Measurements from ENCODE around the gene ANP32B. TPM values are rescaled to one million over a fixed set of nuclear protein-coding genes. Genes with fewer than 3 reads are reported as not detected.
"Not testable (repeated sequence)": the region's sequence is repeated elsewhere in the genome, so short reads cannot be mapped to it uniquely, and the experiment has no call there.

Gene ANP32B
- total RNA-seq, 4 donors from 2014 or later, result 8.2 to 24.5 (median 17.8) TPM

DNA sequence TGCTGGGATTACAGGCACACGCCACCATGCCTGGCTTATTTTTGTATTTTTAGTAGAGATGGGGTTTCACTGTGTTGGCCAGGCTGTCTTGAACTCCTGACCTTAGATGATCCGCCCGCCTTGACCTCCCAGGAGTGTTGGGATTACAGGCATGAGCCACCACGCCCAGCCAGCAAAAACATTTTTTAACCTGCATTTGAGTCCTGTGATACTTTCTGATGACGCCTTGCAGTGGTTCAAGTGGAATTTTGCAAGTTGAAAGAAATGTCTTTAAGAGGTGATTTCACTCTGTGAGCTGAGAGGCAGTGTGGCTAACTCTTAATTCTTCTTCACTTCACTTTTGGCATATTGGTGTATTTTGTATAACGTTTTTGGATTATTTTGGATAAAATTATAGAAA lies 9.1 kb downstream of the ANP32B start:
- Histone ChIP-seq H3K36me3 (peaks cover 0 to 9% of the 10 kb centered on the region in 2 donors), H3K27ac (no peak overlapping the region), H3K4me3 (no peak overlapping the region), H3K4me1 (peaks cover 40 to 47% of the 10 kb centered on the region in 2 donors), H3K27me3 (no peaks in the 10 kb centered on the region), H3K9me3 (no peaks in the 10 kb centered on the region)
- no peak for TF ChIP-seq POLR2A (IDR thresholded peaks at IDR 0.05)
- TF ChIP-seq, protein P1, sequence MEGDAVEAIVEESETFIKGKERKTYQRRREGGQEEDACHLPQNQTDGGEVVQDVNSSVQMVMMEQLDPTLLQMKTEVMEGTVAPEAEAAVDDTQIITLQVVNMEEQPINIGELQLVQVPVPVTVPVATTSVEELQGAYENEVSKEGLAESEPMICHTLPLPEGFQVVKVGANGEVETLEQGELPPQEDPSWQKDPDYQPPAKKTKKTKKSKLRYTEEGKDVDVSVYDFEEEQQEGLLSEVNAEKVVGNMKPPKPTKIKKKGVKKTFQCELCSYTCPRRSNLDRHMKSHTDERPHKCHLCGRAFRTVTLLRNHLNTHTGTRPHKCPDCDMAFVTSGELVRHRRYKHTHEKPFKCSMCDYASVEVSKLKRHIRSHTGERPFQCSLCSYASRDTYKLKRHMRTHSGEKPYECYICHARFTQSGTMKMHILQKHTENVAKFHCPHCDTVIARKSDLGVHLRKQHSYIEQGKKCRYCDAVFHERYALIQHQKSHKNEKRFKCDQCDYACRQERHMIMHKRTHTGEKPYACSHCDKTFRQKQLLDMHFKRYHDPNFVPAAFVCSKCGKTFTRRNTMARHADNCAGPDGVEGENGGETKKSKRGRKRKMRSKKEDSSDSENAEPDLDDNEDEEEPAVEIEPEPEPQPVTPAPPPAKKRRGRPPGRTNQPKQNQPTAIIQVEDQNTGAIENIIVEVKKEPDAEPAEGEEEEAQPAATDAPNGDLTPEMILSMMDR (IDR thresholded peaks at IDR 0.05 in 4 of 5, conservative IDR thresholded peaks at IDR 0.05 in 1 of 5), result no peak
- intact Hi-C loops (cut with DNase I; ENCODE audit: low total_unique reads), result no loop called here
- ATAC-seq, result no peak
- no peak for DNase-seq
- in situ Hi-C loops (cut with MboI; ENCODE audit: low sequenced_read_pairs in 4 of 4), result loop anchor here in 1 of 4 donors (10.0 kb wide), 1 partner anchor 57 kb away; the partner anchor contains the start of gene HEMGN

DNA sequence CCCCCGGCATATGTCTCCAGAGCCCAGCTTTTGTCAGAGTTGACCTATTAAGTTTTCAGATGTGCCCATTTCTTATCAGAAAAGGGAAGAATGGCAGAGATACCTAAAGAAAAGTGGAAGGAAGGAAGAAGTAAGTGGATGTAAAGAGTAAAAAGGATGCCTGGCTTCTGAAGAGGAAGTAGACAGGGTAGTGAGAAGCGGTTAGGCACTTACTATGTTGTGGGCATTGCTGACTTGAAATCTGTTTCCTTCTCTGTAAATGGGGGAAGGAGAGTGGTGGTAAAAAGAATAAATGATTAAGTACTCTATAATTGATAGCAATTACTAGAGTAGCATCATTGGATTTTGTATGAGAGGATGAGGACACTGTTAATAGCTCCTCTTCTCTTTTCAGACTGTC lies 9.9 kb downstream of the ANP32B start:
- Histone ChIP-seq H3K27me3 (no peaks in the 10 kb centered on the region), H3K4me1 (peaks cover 40 to 47% of the 10 kb centered on the region in 2 donors), H3K9me3 (no peaks in the 10 kb centered on the region), H3K36me3 (peaks cover 0 to 9% of the 10 kb centered on the region in 2 donors), H3K27ac (no peak overlapping the region), H3K4me3 (no peak overlapping the region)
- ATAC-seq (no peak), DNase-seq (no peak)
- TF ChIP-seq, protein P1 (IDR thresholded peaks at IDR 0.05 in 4 of 5, conservative IDR thresholded peaks at IDR 0.05 in 1 of 5), result no peak
- no peak for TF ChIP-seq POLR2A (IDR thresholded peaks at IDR 0.05)
- intact Hi-C loops (cut with DNase I; ENCODE audit: low total_unique reads) (no loop called here), in situ Hi-C loops (cut with MboI; ENCODE audit: low sequenced_read_pairs in 4 of 4) (loop anchor here in 1 of 4 donors (10.0 kb wide), 1 partner anchor 58 kb away; the partner anchor contains the start of gene HEMGN)

DNA sequence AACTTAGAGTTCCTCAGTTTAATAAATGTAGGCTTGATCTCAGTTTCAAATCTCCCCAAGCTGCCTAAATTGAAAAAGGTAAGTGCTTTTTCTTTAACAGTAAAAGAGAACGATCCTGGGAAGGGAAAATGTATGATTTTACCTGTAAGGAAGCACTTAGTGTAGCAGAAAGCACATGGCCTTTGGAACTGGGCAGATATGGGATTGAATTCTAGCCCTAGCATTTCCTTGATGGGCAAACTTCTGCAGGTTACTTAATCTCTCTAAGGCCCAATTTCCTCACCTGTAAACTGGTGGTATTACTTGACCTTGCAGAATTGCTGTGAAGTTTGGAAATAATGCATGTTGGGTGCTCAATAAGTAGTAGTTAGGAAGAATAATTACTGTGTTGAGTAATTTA lies 11.6 kb downstream of the ANP32B start:
- no peak for DNase-seq
- in situ Hi-C loops (cut with MboI; ENCODE audit: low sequenced_read_pairs in 4 of 4) (loop anchor here in 1 of 4 donors (10.0 kb wide), 1 partner anchor 60 kb away; the partner anchor contains the start of gene HEMGN), intact Hi-C loops (cut with DNase I; ENCODE audit: low total_unique reads) (no loop called here)
- Histone ChIP-seq H3K4me3 (no peak overlapping the region), H3K36me3 (peaks cover 0 to 16% of the 10 kb centered on the region in 2 donors), H3K4me1 (peaks cover 36 to 45% of the 10 kb centered on the region in 2 donors), H3K27ac (no peak overlapping the region), H3K27me3 (no peaks in the 10 kb centered on the region), H3K9me3 (no peaks in the 10 kb centered on the region)
- TF ChIP-seq POLR2A (IDR thresholded peaks at IDR 0.05), result no peak
- TF ChIP-seq, protein P1 (IDR thresholded peaks at IDR 0.05 in 4 of 5, conservative IDR thresholded peaks at IDR 0.05 in 1 of 5), result no peak
- ATAC-seq, result no peak

DNA sequence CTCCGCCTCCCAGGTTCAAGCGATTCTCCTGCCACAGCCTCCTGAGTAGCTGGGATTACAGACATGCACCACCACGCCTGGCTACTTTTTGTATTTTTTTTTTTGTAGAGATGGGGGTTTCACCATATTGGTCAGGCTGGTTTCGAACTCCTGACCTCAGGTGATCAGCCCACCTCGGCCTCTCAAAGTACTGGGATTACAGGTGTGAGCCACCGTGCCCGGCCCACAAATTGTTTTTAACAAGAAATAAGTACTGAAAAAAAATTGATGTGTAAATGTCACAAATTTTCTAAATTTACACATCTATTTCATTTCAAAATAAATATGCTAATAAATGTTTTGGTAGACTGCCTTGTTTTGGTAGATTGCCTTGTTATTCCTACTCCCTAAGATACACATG lies 13.5 kb downstream of the ANP32B start:
- H3K27ac ChIP-seq, result peak overlapping the region; percentile 67 to 78 (median 70)
- intact Hi-C loops (cut with DNase I; ENCODE audit: low total_unique reads); H3K9me3 ChIP-seq; H3K4me3 ChIP-seq; H3K27me3 ChIP-seq; ATAC-seq; DNase-seq: not testable (repeated sequence)
- in situ Hi-C loops (cut with MboI; ENCODE audit: low sequenced_read_pairs in 4 of 4), result loop anchor here in 1 of 4 donors (10.0 kb wide), 1 partner anchor 62 kb away; the partner anchor contains the start of gene HEMGN
- peaks cover 0 to 25% of the 10 kb centered on the region in 2 donors for H3K36me3 ChIP-seq
- peaks cover 32 to 40% of the 10 kb centered on the region in 2 donors for H3K4me1 ChIP-seq

DNA sequence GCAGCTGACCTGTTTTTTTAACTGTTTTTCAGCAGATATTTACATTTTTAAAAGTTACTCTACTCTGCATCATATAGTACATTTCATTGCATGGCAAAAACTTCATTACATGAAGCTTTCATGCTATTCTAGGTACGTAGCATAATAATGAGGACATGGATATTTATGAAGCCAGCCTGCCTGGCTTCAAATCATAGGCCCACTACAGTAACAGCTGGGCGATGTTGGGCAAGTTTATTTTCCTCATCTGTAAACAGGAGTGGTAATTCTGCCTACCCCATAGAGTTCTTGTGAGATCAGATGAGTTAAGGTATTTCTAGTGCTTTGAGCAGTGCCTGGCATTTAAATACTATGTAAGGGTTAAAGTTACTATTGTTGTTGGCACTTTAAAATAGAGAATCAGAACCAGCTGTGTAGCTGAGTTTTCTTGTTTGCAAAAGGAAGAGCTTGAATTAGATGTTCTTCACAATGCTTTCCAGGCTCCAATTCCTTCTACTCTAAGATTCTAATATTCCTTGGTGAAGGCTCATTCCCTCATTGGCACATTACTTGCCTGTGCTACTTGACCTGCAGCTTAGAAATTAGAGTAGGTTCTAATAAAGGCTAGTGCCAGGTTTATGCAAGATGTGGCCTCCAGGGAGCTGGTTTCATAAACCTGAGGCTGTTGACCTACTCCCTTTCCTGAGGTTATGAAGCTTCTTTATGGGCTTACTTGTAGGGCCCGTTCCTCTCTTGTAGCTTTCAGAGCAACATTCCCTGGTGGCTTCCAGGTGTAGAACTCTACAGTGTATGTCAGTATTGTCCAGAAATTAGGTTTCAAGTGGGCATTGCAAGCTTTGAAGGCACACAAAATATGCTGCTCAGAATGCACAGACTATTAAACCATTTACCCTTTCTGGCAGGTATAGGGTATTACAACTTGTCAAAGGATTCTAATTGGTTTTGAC lies 14.5 kb downstream of the ANP32B start:
- peaks cover 0 to 25% of the 10 kb centered on the region in 2 donors for H3K36me3 ChIP-seq
- H3K27ac ChIP-seq, result peak overlapping the region; percentile 67 to 78 (median 70)
- DNase-seq (peak; percentile 30 to 69), ATAC-seq (peak; percentile 98 to 99)
- in situ Hi-C loops (cut with MboI; ENCODE audit: low sequenced_read_pairs in 4 of 4) (loop anchor here in 1 of 4 donors (10.0 kb wide), 1 partner anchor 63 kb away; the partner anchor contains the start of gene HEMGN), intact Hi-C loops (cut with DNase I; ENCODE audit: low total_unique reads) (no loop called here)
- no peak overlapping the region for H3K4me3 ChIP-seq
- TF ChIP-seq POLR2A (IDR thresholded peaks at IDR 0.05), result no peak
- TF ChIP-seq, protein P1 (IDR thresholded peaks at IDR 0.05 in 4 of 5, conservative IDR thresholded peaks at IDR 0.05 in 1 of 5), result peak in 1 of 5 experiments; percentile 10
- peaks cover 30 to 33% of the 10 kb centered on the region in 2 donors for H3K4me1 ChIP-seq
- no peaks in the 10 kb centered on the region for H3K27me3 ChIP-seq
- H3K9me3 ChIP-seq, result no peaks in the 10 kb centered on the region

Measured in gastrocnemius medialis (tissue), 4 donors.